K562 (cell line): ENCODE measurements around the gene PCNX3. TPM values are rescaled to one million over a fixed set of nuclear protein-coding genes. Genes with fewer than 3 reads are reported as not detected.

Source experiments
- CHD1 ChIP-seq: fragments of 200-600 bp; sonication (generic); IDR thresholded peaks from one replicate; pipeline ENCODE4 v1.6.1; 2012; ENCODE audit warnings: mild to moderate bottlenecking, moderate library complexity, low read length, inconsistent platforms
- GATAD2B ChIP-seq: fragments of 450-650 bp; IDR thresholded peaks from 2 replicates; pipeline ENCODE4 v1.6.1; 2017; ENCODE audit warnings: mild to moderate bottlenecking, borderline replicate concordance
- GTF2A2 ChIP-seq: IDR thresholded peaks from 2 replicates; pipeline ENCODE4 v1.6.1; 2016; ENCODE audit warnings: mild to moderate bottlenecking, missing genetic modification characterization, missing compliant biosample characterization
- HES1 ChIP-seq: fragments of 450-650 bp; IDR thresholded peaks from 2 replicates; pipeline ENCODE4 v1.6.1; 2016; ENCODE audit warnings: low read depth, mild to moderate bottlenecking, moderate library complexity
- ILF3 ChIP-seq: fragments of 450-650 bp; IDR thresholded peaks from 2 replicates; pipeline ENCODE4 v1.6.1; 2018; ENCODE audit warnings: antibody characterized with exemption, mild to moderate bottlenecking, moderate library complexity, borderline replicate concordance
- MTA3 ChIP-seq: fragments of 450-650 bp; formaldehyde crosslinking; IDR thresholded peaks from 2 replicates; pipeline ENCODE4 v1.6.1; 2017; ENCODE audit warnings: mild to moderate bottlenecking, borderline replicate concordance
- RBBP5 ChIP-seq: fragments of 200-600 bp; sonication (generic); IDR thresholded peaks from 2 replicates; pipeline ENCODE4 v1.6.1; 2012; ENCODE audit warnings: borderline replicate concordance, mild to moderate bottlenecking, low read length, control low read depth, inconsistent platforms; ENCODE audit not compliant: insufficient read depth, poor library complexity, severe bottlenecking
- REST ChIP-seq, 2 experiments: fragments of 450-650 bp; formaldehyde crosslinking in 1 of 2; IDR thresholded peaks; 2 replicates each; pipeline versions ENCODE4 v1.4.0 to v1.6.1; 2014 to 2020; ENCODE audit warnings: mild to moderate bottlenecking in 2 of 2, borderline replicate concordance in 1 of 2, low read depth in 1 of 2
- SMARCA5 ChIP-seq: fragments of 450-650 bp; IDR thresholded peaks from 2 replicates; pipeline ENCODE4 v1.6.1; 2016
- SNRNP70 ChIP-seq: fragments of 200-400 bp; formaldehyde crosslinking; optimal IDR thresholded peaks from 2 replicates; pipeline ENCODE3; 2017; ENCODE audit warnings: low read depth, low read length
- SOX6 ChIP-seq: fragments of 450-650 bp; IDR thresholded peaks from 2 replicates; pipeline ENCODE4 v1.6.1; 2014; ENCODE audit warnings: mild to moderate bottlenecking
- THAP12 ChIP-seq: fragments of 250-450 bp; sonication (Bioruptor Pico); IDR thresholded peaks from 2 replicates; pipeline ENCODE4 v1.9.0; 2021; ENCODE audit warnings: mild to moderate bottlenecking, inconsistent platforms
- ZKSCAN3 ChIP-seq: fragments of 250-450 bp; sonication (Bioruptor Pico); IDR thresholded peaks from 2 replicates; pipeline ENCODE4 v1.4.0; 2020
- polyA plus RNA-seq, 8 experiments: library from polyadenylated mRNA; depleted of rRNA in 4 of 8; stranded (reverse) in 5 of 8; unstranded in 3 of 8; fragments of >200 nt; fragmentation: Nextera tagmentation in 2 of 8; fragmentation: Illumina TruSeq in 1 of 8; extraction: Ambion mirVana in 2 of 8; extraction: Trizol in 1 of 8; gene quantifications; 2 replicates each; pipeline versions ENCODE4 v1.2.1 to v1.2.3, GENCODE V29; 2011 to 2014; ENCODE audit warnings: inconsistent platforms in 1 of 8, missing spikeins in 1 of 8
- total RNA-seq, 7 experiments: library from RNA; depleted of rRNA in 6 of 7; stranded (reverse); fragments of >200 nt in 6 of 7; fragmentation: Illumina TruSeq in 2 of 7; extraction: Trizol in 2 of 7; gene quantifications; 2 replicates each; pipeline versions ENCODE4 v1.2.1 to v1.2.3, GENCODE V29; 2011 to 2021; ENCODE audit warnings: low replicate concordance in 1 of 7

The PCNX3 gene
- total and polyA plus RNA-seq, 9 of the 15 experiments (the other 6 are each of a cell fraction or from before 2014, with no cell fraction given) = 0.11 to 47.8 (median 12.8) TPM

DNA sequence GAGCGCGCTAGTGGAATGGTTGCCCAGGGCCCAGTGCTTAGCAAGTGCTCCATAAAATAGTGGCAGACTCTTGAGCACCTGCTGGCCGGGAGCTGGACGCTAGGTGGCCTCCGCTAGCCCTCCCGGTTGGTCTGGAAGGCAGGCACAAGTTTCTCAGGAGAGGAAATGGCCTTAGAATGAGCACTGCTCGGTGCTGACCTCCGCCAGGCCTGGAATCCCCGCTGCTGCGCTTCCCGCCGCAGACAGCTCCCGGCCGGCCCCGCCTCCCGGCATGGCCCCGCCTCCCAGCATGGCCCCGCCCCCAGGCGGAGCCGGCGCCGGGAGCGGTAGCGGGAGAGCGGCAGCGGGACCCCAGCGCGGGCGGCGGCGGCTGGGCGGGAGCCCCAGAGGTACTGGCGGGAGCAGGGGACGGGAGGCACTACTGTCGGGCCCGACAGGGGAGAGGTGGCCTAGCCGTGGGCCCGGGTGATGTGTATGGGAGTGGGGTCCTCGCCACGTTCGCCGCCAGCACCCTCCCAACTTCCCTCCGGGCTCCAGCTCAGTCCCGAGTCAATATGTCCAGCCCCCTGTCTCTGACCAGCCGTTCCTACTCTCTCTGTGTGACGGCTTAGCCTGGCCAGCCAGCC, 22.3 kb downstream of the PCNX3 start, which contains the start of gene SIPA1 (continued):
- peak; percentile 46; the same call in 1 of the 2 replicates for TF ChIP-seq REST (IDR thresholded peaks at IDR 0.05; ENCODE audit: borderline replicate concordance)
- TF ChIP-seq REST (CRISPR knock-in tag; IDR thresholded peaks at IDR 0.05; ENCODE audit: low read depth) = peak; percentile 77; the same call in 1 of the 2 replicates
- TF ChIP-seq HES1 = no peak
- no peak for TF ChIP-seq ZKSCAN3 (CRISPR knock-in tag)
- peak; percentile 22; the same call in 1 of the 2 replicates for TF ChIP-seq SMARCA5
- TF ChIP-seq ILF3 = peak; percentile 89; the same call in 1 of the 2 replicates
- TF ChIP-seq GTF2A2 (tag) = no peak
- peak; percentile 35 for TF ChIP-seq RBBP5
- TF ChIP-seq GATAD2B = peak; percentile 79
- TF ChIP-seq SOX6 = peak; percentile 22; the same call in 1 of the 2 replicates
- TF ChIP-seq MTA3 = peak; percentile 73; the same call in 1 of the 2 replicates
- no peak for TF ChIP-seq SNRNP70
- peak; percentile 87 for TF ChIP-seq CHD1
- peak; percentile 33; the same call in 1 of the 2 replicates for TF ChIP-seq THAP12
